NCI-H2171 (cell line): ENCODE data around the gene ZBTB46.
"Not testable (repeated sequence)": the region's sequence is repeated elsewhere in the genome, so short reads cannot be mapped to it uniquely, and the experiment has no call there.

Source experiments
- DNase-seq: peaks from one replicate; lab custom pipeline; 2025; lab: John Stamatoyannopoulos, UW

Gene ZBTB46

GRCh38 chr20:63787302-63787701 is 43.8 kb downstream of the ZBTB46 start:
- no peak for DNase-seq

- no peak for DNase-seq
Measured at GRCh38 chr20:63785691-63786131, 45.4 kb downstream of the ZBTB46 start.

- no peak for DNase-seq
Measured at GRCh38 chr20:63783970-63784369, 47.1 kb downstream of the ZBTB46 start.

- DNase-seq, result no peak
Measured at GRCh38 chr20:63782521-63782971, 48.5 kb downstream of the ZBTB46 start.

- no peak for DNase-seq
Measured at GRCh38 chr20:63782051-63782471, 49.0 kb downstream of the ZBTB46 start.

GRCh38 chr20:63781181-63781580 is 49.9 kb downstream of the ZBTB46 start:
- DNase-seq, result no peak

GRCh38 chr20:63778857-63779256 is 52.2 kb downstream of the ZBTB46 start:
- no peak for DNase-seq

GRCh38 chr20:63778034-63778752 is 52.9 kb downstream of the ZBTB46 start:
- DNase-seq, result no peak

GRCh38 chr20:63777614-63778013 is 53.5 kb downstream of the ZBTB46 start:
- no peak for DNase-seq

GRCh38 chr20:63776875-63777274 is 54.2 kb downstream of the ZBTB46 start:
- not testable (repeated sequence) for DNase-seq

GRCh38 chr20:63775096-63775978 is 55.7 kb downstream of the ZBTB46 start:
- DNase-seq, result no peak

- DNase-seq, result peak; percentile 68
Measured at GRCh38 chr20:63774306-63774705, 56.8 kb downstream of the ZBTB46 start.

GRCh38 chr20:63773571-63774241 is 57.4 kb downstream of the ZBTB46 start:
- no peak for DNase-seq

GRCh38 chr20:63772781-63773518 is 58.1 kb downstream of the ZBTB46 start:
- no peak for DNase-seq

GRCh38 chr20:63771046-63771707 is 59.9 kb downstream of the ZBTB46 start:
- no peak for DNase-seq

- DNase-seq, result no peak
Measured at GRCh38 chr20:63769891-63770474, 61.1 kb downstream of the ZBTB46 start.

- no peak for DNase-seq
Measured at GRCh38 chr20:63768591-63769515, 62.2 kb downstream of the ZBTB46 start.

- DNase-seq, result no peak
Measured at GRCh38 chr20:63767886-63768285, 63.2 kb downstream of the ZBTB46 start.

GRCh38 chr20:63767456-63767855 is 63.6 kb downstream of the ZBTB46 start:
- no peak for DNase-seq
